ENCODE data around the gene NRXN3.
A peak's percentile ranks its signal among the peaks of the same experiment; 100 is the strongest.

NRXN3 gene

GRCh38 chr14:79134361-79134760 is 964.2 kb downstream of the NRXN3 start:
- no peak for DNase-seq (ENCODE audit: low read depth, low spot score)

GRCh38 chr14:79136071-79137044 is 966.2 kb downstream of the NRXN3 start:
- DNase-seq (ENCODE audit: low read depth, low spot score), result peak; percentile 33

- DNase-seq (ENCODE audit: low read depth, low spot score), result no peak
These were observed 966.9 kb downstream of the NRXN3 start for GRCh38 chr14:79137045-79137430.

GRCh38 chr14:79137836-79138235 is 967.7 kb downstream of the NRXN3 start:
- no peak for DNase-seq (ENCODE audit: low read depth, low spot score)

GRCh38 chr14:79144896-79145295 is 974.7 kb downstream of the NRXN3 start:
- DNase-seq (ENCODE audit: low read depth, low spot score), result no peak

GRCh38 chr14:79150226-79150625 is 980.1 kb downstream of the NRXN3 start:
- no peak for DNase-seq (ENCODE audit: low read depth, low spot score)

- DNase-seq (ENCODE audit: low read depth, low spot score), result no peak
These were observed 987.2 kb downstream of the NRXN3 start for GRCh38 chr14:79157369-79157768.

- DNase-seq (ENCODE audit: low read depth, low spot score), result peak; percentile 76
These were observed 991.4 kb downstream of the NRXN3 start for GRCh38 chr14:79161571-79161970.

- no peak for DNase-seq (ENCODE audit: low read depth, low spot score)
These were observed 992.7 kb downstream of the NRXN3 start for GRCh38 chr14:79162833-79163232.

- no peak for DNase-seq (ENCODE audit: low read depth, low spot score)
These were observed 995.4 kb downstream of the NRXN3 start for GRCh38 chr14:79165471-79166090.

- DNase-seq (ENCODE audit: low read depth, low spot score), result no peak
These were observed 996.0 kb downstream of the NRXN3 start for GRCh38 chr14:79166171-79166570.

GRCh38 chr14:79167957-79168356 is 997.8 kb downstream of the NRXN3 start:
- DNase-seq (ENCODE audit: low read depth, low spot score), result no peak

- DNase-seq (ENCODE audit: low read depth, low spot score), result no peak
These were observed 1005.5 kb downstream of the NRXN3 start for GRCh38 chr14:79175671-79176070.

- DNase-seq (ENCODE audit: low read depth, low spot score), result peak; percentile 61
These were observed 1006.9 kb downstream of the NRXN3 start for GRCh38 chr14:79177106-79177505.

- no peak for DNase-seq (ENCODE audit: low read depth, low spot score)
These were observed 1008.5 kb downstream of the NRXN3 start for GRCh38 chr14:79178719-79179118.

GRCh38 chr14:79179985-79180384 is 1009.8 kb downstream of the NRXN3 start:
- DNase-seq (ENCODE audit: low read depth, low spot score), result no peak

- DNase-seq (ENCODE audit: low read depth, low spot score), result no peak
These were observed 1010.5 kb downstream of the NRXN3 start for GRCh38 chr14:79180656-79181055.

GRCh38 chr14:79186523-79186922 is 1016.4 kb downstream of the NRXN3 start:
- DNase-seq (ENCODE audit: low read depth, low spot score), result peak; percentile 26

- no peak for DNase-seq (ENCODE audit: low read depth, low spot score)
These were observed 1023.7 kb downstream of the NRXN3 start for GRCh38 chr14:79193689-79194477.

GRCh38 chr14:79196216-79196615 is 1026.0 kb downstream of the NRXN3 start:
- no peak for DNase-seq (ENCODE audit: low read depth, low spot score)

GRCh38 chr14:79197516-79197915 is 1027.3 kb downstream of the NRXN3 start:
- DNase-seq (ENCODE audit: low read depth, low spot score), result peak; percentile 76

- DNase-seq (ENCODE audit: low read depth, low spot score), result no peak
These were observed 1029.0 kb downstream of the NRXN3 start for GRCh38 chr14:79199217-79199616.

Data from astrocyte of the hippocampus (primary cell).